Stimulated activated CD4-positive, alpha-beta T cell treated with anti-CD3 and anti-CD28 coated beads, Interleukin-4, amount 100 ng/mL, for 24 hours (primary cell): ENCODE results near the gene STARD5.

ENCODE experiments used
- DNase-seq: peaks from one replicate; pipeline ENCODE4 v3.0.0-alpha.2; 2020

The STARD5 gene

DNA sequence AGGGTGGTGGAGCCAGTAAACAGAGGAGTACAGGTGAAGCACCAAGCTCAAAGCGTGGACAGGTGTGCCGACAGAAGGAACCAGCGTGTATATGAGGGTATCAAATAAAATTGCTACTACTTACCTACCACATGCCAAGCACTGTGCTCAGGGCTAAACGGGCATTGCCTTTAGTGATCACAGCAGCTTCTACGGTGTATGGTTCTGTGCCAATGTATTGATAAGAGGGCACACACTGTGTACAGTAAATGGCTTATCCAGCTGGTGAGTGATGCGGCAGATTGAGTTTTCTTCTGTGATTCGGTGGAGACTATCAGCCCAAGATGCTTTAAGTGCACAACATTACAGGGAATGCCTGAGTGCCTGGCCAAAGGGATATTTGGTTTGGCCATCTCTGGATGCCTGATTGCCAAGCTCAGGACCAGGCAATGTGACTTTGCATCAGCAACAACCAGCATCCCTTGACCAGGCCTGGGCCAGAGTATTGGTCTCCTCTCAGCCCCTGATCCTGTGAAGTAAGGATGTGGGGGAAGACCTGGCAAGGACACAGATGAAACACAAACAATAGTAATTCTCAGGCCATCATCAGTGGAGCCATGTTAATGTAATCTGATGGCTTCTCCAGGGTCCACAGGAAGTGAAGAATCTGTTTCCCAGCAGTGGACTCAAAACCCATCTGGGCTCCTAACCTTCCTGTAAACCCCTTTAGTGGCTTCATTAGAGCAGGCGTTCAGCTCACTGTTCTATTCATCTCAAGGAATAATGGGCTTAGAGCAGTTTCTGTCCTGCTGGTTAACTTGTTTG is 14.1 kb downstream of the STARD5 start:
- no peak for DNase-seq

DNA sequence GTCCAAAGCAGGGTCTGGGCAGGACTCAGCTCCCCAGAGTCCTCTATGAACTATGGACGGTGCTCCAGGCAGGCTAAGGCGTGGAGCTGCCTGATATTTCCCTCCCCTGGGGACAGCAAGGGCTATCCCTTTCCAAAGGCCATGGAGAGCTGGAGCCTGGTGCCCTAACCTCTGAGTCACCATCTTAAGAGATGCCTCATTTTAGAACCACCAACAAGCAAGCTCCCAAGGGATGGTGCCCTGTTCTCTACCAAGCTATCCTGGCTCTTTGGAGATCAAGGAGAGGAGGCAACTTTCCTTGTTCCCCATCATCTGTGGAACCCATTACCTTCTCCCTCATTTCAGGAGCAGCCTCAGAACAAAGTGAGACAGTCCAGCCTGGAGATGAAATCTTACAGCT is 15.7 kb downstream of the STARD5 start:
- DNase-seq = no peak

DNA sequence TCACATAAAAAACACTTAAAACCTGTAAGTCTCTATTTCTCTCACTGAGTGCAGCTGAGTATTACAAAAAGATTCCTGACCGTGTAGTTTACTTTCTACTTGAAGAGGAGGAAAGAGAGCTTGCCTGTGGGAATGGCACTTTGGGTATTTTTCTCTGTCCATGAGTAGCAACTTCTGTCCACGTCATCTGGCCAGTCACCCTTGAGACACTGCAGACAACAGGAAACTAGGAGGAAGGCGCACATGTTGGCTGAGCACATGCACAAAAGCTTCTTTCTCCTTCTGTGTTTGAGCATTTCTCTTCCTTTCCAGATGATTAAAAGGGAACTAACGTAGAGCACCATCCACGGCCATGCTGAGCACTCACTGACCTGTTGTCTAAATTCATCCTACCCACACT is 19.7 kb downstream of the STARD5 start:
- DNase-seq = no peak

- DNase-seq = no peak
These were observed 20.4 kb downstream of the STARD5 start for GRCh38 chr15:81303244-81304225.

GRCh38 chr15:81302701-81303109 is 21.2 kb downstream of the STARD5 start:
- DNase-seq = no peak

GRCh38 chr15:81301815-81302399 is 22.0 kb downstream of the STARD5 start:
- DNase-seq = peak; percentile 48

- DNase-seq = no peak
These were observed 22.6 kb downstream of the STARD5 start for GRCh38 chr15:81301385-81301784.

DNA sequence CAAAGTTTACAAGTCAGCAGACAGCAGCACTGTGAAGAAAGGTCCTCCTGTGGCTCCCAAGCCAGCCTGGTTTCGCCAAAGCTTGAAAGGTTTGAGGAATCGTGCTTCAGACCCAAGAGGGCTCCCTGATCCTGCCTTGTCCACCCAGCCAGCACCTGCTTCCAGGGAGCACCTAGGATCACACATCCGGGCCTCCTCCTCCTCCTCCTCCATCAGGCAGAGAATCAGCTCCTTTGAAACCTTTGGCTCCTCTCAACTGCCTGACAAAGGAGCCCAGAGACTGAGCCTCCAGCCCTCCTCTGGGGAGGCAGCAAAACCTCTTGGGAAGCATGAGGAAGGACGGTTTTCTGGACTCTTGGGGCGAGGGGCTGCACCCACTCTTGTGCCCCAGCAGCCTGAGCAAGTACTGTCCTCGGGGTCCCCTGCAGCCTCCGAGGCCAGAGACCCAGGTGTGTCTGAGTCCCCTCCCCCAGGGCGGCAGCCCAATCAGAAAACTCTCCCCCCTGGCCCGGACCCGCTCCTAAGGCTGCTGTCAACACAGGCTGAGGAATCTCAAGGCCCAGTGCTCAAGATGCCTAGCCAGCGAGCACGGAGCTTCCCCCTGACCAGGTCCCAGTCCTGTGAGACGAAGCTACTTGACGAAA is 24.2 kb downstream of the STARD5 start:
- DNase-seq = no peak

DNA sequence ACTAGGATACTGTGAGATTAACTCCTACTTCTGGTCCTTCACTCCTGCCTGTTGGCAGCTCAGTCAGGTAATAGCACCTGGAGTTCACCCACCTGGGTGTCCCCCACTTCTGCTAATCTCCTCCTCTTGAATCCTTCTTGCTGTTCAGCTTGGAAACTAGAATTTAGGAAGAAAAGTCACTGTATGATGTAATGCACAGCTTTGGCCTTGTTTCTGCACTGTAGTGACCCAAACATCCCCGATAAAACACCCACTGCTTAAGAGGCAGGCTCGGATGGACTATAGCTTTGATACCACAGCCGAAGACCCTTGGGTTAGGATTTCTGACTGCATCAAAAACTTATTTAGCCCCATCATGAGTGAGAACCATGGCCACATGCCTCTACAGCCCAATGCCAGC is 24.8 kb downstream of the STARD5 start:
- DNase-seq = no peak

DNA sequence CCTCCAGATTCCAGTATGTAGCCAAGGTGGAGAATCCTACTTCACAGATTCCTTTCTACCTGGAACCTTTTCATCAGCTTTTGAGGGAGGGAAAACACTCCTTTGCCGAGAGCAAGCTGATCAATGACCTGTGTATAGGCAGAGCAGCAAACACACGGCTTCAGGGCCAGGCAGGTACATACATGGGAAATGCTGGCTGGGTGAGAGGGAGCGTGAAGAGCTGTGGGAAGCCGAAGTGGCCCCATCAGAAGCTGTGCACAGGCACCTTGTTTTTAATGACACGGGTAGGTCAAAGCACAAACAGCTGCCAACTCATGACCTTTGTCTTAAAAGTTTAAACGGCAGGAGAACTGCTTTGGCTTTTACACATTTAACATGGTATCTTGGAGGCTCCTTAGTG is 25.3 kb downstream of the STARD5 start:
- DNase-seq = no peak

DNA sequence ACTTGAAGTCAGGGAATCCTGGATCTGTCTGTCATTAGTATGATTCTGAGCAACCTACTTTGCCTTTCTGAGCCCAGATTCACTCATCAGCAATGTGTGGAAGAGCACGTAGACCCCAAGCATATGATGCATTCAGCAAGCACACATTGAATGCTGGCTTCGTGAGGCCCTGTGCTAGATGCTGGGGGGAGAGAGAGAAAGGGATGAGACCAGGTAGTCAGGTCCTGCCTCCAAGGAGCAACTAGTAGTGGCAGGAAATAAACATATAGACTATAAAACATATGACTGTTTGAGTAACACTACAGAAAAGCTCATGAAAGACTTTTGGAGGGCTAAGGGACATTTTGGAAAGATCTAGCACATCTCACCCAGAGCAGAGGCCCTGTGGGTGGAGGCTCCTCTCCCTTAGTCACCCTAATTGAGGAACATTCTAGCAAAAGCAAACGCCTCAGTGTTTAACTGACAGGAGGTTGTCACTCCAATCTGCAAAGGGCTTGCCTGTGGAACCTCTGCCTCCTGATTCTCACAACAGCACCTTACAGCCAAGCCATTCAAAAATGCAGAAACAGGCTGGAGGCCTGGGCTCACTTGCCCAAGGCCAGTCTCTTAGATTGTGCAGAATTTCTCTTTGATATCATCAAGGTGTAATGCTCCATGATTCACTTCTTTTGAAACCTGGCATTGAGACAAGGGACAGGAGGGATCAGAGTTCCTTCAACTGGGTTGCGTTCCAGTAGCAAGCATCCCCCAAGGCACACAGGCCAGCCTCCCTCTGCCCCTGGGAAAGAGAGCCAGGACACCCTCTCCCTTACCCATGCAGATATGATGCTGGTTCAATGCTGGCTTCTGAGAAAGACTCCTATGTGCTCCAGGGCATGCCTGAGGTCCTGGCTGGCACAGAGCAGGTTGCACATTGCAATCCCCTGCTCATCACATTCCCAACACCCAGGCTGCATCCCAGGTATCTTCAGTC is 26.1 kb downstream of the STARD5 start:
- peak; percentile 33 for DNase-seq

- DNase-seq = no peak
These were observed 26.8 kb downstream of the STARD5 start for GRCh38 chr15:81297147-81297572.

GRCh38 chr15:81296673-81297072 is 27.3 kb downstream of the STARD5 start:
- peak; percentile 78 for DNase-seq

DNA sequence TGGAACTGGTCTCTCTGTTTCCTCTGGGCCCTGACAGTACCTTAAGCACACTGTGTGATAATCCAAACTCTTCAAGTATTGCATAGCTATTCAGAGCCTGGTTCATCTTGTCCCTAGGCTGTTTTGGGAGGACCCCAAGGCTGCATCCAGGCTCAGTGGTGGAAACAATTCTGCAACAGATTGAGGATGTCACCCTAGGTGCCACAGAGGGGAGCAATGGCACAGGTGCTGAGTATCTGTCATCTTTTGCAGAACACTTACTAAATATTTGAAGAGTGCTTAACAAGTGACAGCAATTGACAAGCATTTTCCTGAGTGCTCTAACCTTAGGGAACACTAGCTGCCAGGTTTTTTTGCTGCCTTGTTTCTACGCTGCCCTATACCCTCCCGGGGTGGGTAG is 27.8 kb downstream of the STARD5 start:
- no peak for DNase-seq

DNA sequence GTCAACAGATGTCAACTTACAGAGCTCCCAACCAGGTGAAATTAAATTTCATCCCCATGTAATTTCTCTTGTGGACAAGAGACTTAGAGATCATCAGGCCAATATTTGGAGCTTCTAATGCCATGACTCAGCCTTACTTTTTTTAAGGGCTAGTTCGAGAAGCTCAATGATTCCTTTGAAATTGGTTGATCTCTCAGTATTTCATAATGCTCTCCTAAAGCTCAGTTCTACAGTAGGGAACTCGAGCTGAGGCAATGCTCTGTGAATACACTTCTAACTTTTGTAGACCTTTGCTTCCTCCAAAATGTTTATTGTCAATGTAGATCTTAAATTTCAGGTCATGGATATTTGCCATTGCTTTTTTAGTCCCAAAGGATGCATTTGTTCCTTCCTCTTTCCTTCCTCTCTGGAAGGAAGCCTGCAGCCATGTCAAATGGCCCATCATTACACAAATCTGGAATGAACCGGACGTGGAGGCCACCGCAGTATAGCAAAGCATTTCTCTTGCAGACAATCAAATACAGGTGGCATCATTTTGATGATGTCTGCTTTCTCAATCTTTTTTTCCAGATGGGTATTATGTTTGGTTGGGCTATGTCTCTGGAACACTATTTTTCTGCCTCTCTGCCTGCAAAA is 28.3 kb downstream of the STARD5 start:
- DNase-seq = no peak

DNA sequence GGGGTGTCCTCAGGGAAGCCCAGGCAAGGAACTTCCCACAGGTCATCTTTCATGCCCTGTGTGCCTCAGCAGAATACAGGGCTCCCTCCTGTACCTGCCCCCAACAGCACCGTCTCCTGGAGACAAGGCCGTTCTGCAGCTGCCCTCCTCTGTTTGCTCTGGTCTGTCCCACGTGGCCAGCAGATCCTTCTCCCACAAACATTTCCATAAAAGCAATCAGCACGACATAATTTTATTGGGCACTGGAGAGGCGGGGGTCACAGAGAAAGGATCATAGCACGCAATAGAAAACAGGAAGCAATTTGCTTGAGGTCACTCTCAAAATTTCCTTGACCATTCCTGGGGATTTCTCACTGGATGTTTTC is 29.4 kb downstream of the STARD5 start:
- peak; percentile 18 for DNase-seq

- DNase-seq = peak; percentile 83
These were observed 30.0 kb downstream of the STARD5 start for GRCh38 chr15:81293728-81294515.

DNA sequence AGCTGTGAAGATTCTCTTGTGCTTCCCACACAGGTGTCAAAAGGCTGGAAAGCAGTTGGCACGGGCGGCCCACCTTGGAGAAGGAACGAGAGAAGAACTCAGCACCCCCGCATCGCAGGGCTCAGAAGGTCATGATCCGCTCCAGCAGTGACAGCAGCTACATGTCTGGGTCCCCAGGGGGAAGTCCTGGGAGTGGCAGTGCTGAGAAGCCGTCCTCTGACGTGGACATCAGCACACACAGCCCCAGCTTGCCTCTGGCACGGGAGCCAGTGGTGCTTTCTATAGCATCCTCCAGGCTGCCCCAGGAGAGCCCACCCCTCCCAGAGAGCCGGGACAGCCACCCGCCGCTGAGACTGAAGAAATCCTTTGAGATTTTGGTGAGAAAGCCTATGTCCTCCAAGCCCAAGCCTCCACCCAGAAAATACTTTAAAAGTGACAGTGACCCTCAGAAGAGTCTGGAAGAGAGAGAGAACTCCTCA is 31.4 kb downstream of the STARD5 start:
- DNase-seq = peak; percentile 46

DNA sequence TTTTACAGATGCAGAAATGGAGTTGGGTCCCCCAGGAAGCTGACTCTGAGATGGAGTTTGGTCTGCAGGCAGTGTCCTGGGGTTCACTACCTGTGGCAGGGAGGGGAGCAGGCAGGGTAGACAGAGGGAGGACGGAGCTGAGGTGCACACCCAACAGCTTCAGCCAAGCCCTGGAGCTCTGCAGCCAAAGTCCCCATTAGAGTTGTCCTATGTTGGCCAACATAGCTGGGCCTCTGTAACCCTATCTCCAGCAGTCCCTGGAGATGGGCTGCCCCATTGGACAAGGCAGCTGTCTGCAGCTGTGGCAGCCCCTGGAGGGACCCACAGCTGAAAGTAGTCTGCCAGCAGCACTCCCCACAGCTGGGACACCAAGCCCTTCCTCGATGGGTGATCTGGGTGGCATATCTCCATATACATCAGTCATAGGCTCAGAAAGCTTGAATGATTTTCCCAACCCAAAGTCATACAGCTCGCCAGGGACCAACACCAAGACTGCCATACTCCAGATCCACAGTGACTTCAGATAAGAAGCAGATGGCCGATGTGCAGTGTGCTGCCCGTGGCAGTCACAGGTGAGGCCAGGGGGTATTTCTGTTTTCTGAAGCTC is 31.9 kb downstream of the STARD5 start:
- no peak for DNase-seq

GRCh38 chr15:81289910-81290309 is 34.0 kb downstream of the STARD5 start:
- no peak for DNase-seq
